HCT116 (cell line): ENCODE measurements around the gene ZNF497. TPM values are rescaled to one million over a fixed set of nuclear protein-coding genes. Genes with fewer than 3 reads are reported as not detected.

Experiments used
- ATAC-seq: fragments of 200-7000 bp; cut with Tn5 transposase; 2 replicates; pipeline ENCODE4 v1.9.1; 2020; ENCODE audit warnings: mild to moderate bottlenecking, moderate library complexity
- BruUV-seq: library from RNA; stranded (reverse); fragments of 400-500 nt; replicated peaks from 2 replicates; lab custom pipeline; 2021; lab: Mats Ljungman, UMichigan
- CTCF ChIA-PET: fragments of 300-600 bp; sonication (Branson Sonifier 250); formaldehyde crosslinking; loops from one replicate; lab custom pipeline; 2021; ENCODE audit warnings: antibody characterized with exemption; lab: Charles Lee
- POLR2A ChIA-PET: fragments of 300-600, 350-600 bp; sonication (Branson Sonifier 250); formaldehyde crosslinking; loops from one replicate; lab custom pipeline; 2021; ENCODE audit warnings: antibody characterized with exemption; lab: Charles Lee
- RAD21 ChIA-PET, 2 experiments: fragments of 300-600 bp; sonication (Branson Sonifier 250); formaldehyde crosslinking; loops; one replicate each; lab custom pipeline; 2023; ENCODE audit warnings: low total read pairs in 2 of 2; ENCODE audit not compliant: uncharacterized antibody in 2 of 2, unreplicated experiment in 2 of 2, low non-redundant PET in 1 of 2; lab: Charles Lee
- DNase-seq: peaks from one replicate; pipeline ENCODE4 v3.0.0-alpha.2; 2010; ENCODE audit warnings: low read depth, low spot score
- H2AFZ ChIP-seq: fragments of 200-600 bp; shearing (Covaris generic), sonication (generic); 2 replicates; pipeline ENCODE4 v1.6.1; 2017; ENCODE audit warnings: low read depth, mixed run types, mixed read lengths, antibody characterized with exemption, low read length; ENCODE audit not compliant: poor library complexity, severe bottlenecking
- H3K27ac ChIP-seq: 2 replicates; pipeline ENCODE4 v1.5.1; 2012; ENCODE audit warnings: low read depth, low read length
- H3K27me3 ChIP-seq: fragments of 200-600 bp; sonication (generic); 2 replicates; pipeline ENCODE4 v1.6.1; 2016; ENCODE audit warnings: mixed run types, low read length, mixed read lengths; ENCODE audit not compliant: insufficient read depth
- H3K36me3 ChIP-seq, 2 experiments: fragments of 200-500 bp in 1 of 2; fragments of 200-600 bp in 1 of 2; sonication (Bioruptor generic) in 1 of 2; sonication (generic) in 1 of 2; 2 replicates each; pipeline versions ENCODE4 v1.5.1 to v1.6.1; 2014 to 2016; ENCODE audit warnings: low read length in 2 of 2, inconsistent platforms in 1 of 2, mixed read lengths in 1 of 2, mixed run types in 1 of 2; ENCODE audit not compliant: insufficient read depth in 2 of 2, control insufficient read depth in 1 of 2
- H3K4me1 ChIP-seq, 2 experiments: fragments of 200-600 bp in 1 of 2; sonication (generic) in 1 of 2; 2 replicates each; pipeline versions ENCODE4 v1.5.1 to v1.6.1; 2012 to 2017; ENCODE audit warnings: low read length in 2 of 2, inconsistent platforms in 1 of 2, mild to moderate bottlenecking in 1 of 2, mixed read lengths in 1 of 2, mixed run types in 1 of 2, moderate library complexity in 1 of 2; ENCODE audit not compliant: insufficient read depth in 2 of 2, control insufficient read depth in 1 of 2
- H3K4me2 ChIP-seq: fragments of 200-600 bp; sonication (generic); 2 replicates; pipeline ENCODE4 v1.6.1; 2017; ENCODE audit warnings: mixed run types, low read length, mixed read lengths
- H3K4me3 ChIP-seq, 2 experiments: fragments of 200-600 bp in 1 of 2; sonication (generic) in 1 of 2; replicated peaks in 1 of 2; 2 replicates each; pipeline ENCODE4 v1.5.1; 2011 to 2016; ENCODE audit warnings: low read length in 2 of 2, control low read depth in 1 of 2, low read depth in 1 of 2, mild to moderate bottlenecking in 1 of 2, mixed read lengths in 1 of 2, mixed run types in 1 of 2
- H3K79me2 ChIP-seq: fragments of 200-600 bp; sonication (generic); 2 replicates; pipeline ENCODE4 v1.6.1; 2017; ENCODE audit warnings: mild to moderate bottlenecking, mixed run types, low read length, moderate library complexity, mixed read lengths; ENCODE audit not compliant: insufficient read depth
- H3K9ac ChIP-seq: fragments of 200-600 bp; sonication (generic); 2 replicates; pipeline ENCODE4 v1.6.1; 2016; ENCODE audit warnings: low read length, mixed read lengths
- H3K9me2 ChIP-seq: fragments of 200-600 bp; sonication (generic), shearing (Covaris generic); 2 replicates; pipeline ENCODE4 v1.6.1; 2017; ENCODE audit warnings: mixed run types, mild to moderate bottlenecking, moderate library complexity; ENCODE audit not compliant: insufficient read depth
- H3K9me3 ChIP-seq, 2 experiments: fragments of 200-500 bp in 1 of 2; fragments of 200-600 bp in 1 of 2; sonication (Bioruptor generic) in 1 of 2; sonication (generic) in 1 of 2; 2 replicates each; pipeline ENCODE4 v1.6.1; 2014 to 2017; ENCODE audit warnings: low read length in 2 of 2, mixed read lengths in 2 of 2, inconsistent platforms in 1 of 2, low read depth in 1 of 2, mild to moderate bottlenecking in 1 of 2, mixed run types in 1 of 2, moderate library complexity in 1 of 2; ENCODE audit not compliant: control insufficient read depth in 1 of 2, insufficient read depth in 1 of 2
- H4K20me1 ChIP-seq: fragments of 200-600 bp; sonication (generic), shearing (Covaris generic); 2 replicates; pipeline ENCODE4 v1.6.1; 2017; ENCODE audit warnings: mixed run types, mild to moderate bottlenecking, moderate library complexity; ENCODE audit not compliant: insufficient read depth
- ATF3 ChIP-seq: IDR thresholded peaks from 2 replicates; pipeline ENCODE4 v1.6.1; 2012
- CEBPB ChIP-seq: IDR thresholded peaks from 2 replicates; pipeline ENCODE4 v1.6.1; 2012; ENCODE audit warnings: low read depth
- EGR1 ChIP-seq: IDR thresholded peaks from 2 replicates; pipeline ENCODE4 v1.6.1; 2012; ENCODE audit warnings: low read depth
- ELF1 ChIP-seq: IDR thresholded peaks from 2 replicates; pipeline ENCODE4 v1.6.1; 2012; ENCODE audit warnings: low read depth, borderline replicate concordance
- EZH2 ChIP-seq: fragments of 200-600 bp; sonication (generic); IDR thresholded peaks from 2 replicates; pipeline ENCODE4 v1.6.1; 2017; ENCODE audit warnings: antibody characterized with exemption, mixed run types
- EZH2phosphoT487 ChIP-seq: fragments of 200-600 bp; IDR thresholded peaks from 2 replicates; pipeline ENCODE4 v1.6.1; 2018; ENCODE audit warnings: antibody characterized with exemption, borderline replicate concordance
- FOSL1 ChIP-seq: IDR thresholded peaks from 2 replicates; pipeline ENCODE4 v1.6.1; 2012; ENCODE audit warnings: low read depth
- JUND ChIP-seq: IDR thresholded peaks from 2 replicates; pipeline ENCODE4 v1.6.1; 2012
- POLR2A ChIP-seq: IDR thresholded peaks from 2 replicates; pipeline ENCODE4 v1.7.0; 2011; ENCODE audit warnings: borderline replicate concordance; ENCODE audit not compliant: insufficient read depth, insufficient read length; ENCODE audit errors: extremely low read depth
- RAD21 ChIP-seq: IDR thresholded peaks from 2 replicates; pipeline ENCODE4 v1.6.1; 2012; ENCODE audit warnings: low read depth, mild to moderate bottlenecking
- REST ChIP-seq: IDR thresholded peaks from 2 replicates; pipeline ENCODE4 v1.6.1; 2012; ENCODE audit warnings: low read depth
- SIN3A ChIP-seq: IDR thresholded peaks from 2 replicates; pipeline ENCODE4 v1.6.1; 2012; ENCODE audit warnings: low read depth
- SP1 ChIP-seq: IDR thresholded peaks from 2 replicates; pipeline ENCODE4 v1.6.1; 2012; ENCODE audit warnings: low read depth
- SRF ChIP-seq: IDR thresholded peaks from 2 replicates; pipeline ENCODE4 v1.6.1; 2012; ENCODE audit warnings: low read depth
- YY1 ChIP-seq: IDR thresholded peaks from 2 replicates; pipeline ENCODE4 v1.6.1; 2011; ENCODE audit warnings: low read length, low read depth, moderate library complexity, mild to moderate bottlenecking; ENCODE audit not compliant: insufficient replicate concordance; ENCODE audit errors: extremely low read depth
- ZFX ChIP-seq: fragments of 450-650 bp; IDR thresholded peaks from 2 replicates; pipeline ENCODE4 v1.6.1; 2017
- ZNF274 ChIP-seq: fragments of 200-500 bp; sonication (Bioruptor generic); IDR thresholded peaks from 2 replicates; pipeline ENCODE4 v1.6.1; 2014; ENCODE audit warnings: mild to moderate bottlenecking, low read depth, low read length, inconsistent platforms
- intact Hi-C: fragments of 100-400 bp; cut with micrococcal nuclease; formaldehyde crosslinking; loops from 2 replicates; pipeline ENCODE4 v1.10.0; 2022
- total RNA-seq: library from RNA; stranded (reverse); gene quantifications from one replicate; pipeline ENCODE4 v1.2.1, GENCODE V29; 2021; ENCODE audit not compliant: unreplicated experiment

The ZNF497 gene
- total RNA-seq, 1 experiment from 2014 or later = 5.1 TPM

DNA sequence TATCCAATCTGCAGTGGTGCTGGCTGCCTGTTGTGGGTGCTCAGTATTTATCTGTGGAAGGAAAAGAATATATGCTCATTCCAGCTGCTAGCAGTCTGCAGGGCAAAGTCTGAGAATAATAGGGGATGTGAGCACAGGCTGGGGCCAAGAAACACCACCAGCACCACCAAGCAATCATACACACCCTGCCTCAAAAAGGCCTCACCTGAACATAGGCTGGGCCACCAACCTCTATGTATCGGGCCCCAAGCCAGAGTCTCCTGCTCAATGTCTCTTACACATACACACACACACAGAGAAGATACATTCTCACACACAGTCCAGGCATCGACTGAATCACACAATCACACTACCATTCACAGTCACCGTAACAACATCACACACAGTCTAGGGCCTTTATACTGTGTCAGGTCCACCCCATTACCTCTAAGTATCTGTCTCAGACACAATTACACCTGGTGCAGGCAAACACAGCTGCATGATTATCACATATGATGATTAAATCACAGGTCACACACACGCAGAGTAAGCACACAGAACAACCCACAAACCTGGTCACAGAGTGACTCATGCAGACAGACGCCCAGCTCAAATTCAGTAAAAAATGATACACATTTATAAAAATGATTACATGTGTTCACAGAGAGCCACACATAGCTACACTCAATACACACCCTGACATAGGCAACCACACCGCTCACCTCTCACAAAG, 37.1 kb downstream of the ZNF497 start (continued):
- TF ChIP-seq EGR1 = no peak
- TF ChIP-seq ATF3 = no peak
- TF ChIP-seq POLR2A = no peak
- TF ChIP-seq REST = no peak
- no peak for TF ChIP-seq JUND
- TF ChIP-seq SRF = no peak
- TF ChIP-seq, all 23 proteins: peak for 0

GRCh38 chr19:58319241-58319640, 43.3 kb downstream of the ZNF497 start:
- no peak for ATAC-seq
- POLR2A ChIA-PET = no interaction called here
- H4K20me1 ChIP-seq = no peaks in the 10 kb centered on the region; the same call in 1 of the 2 replicates

More at GRCh38 chr19:58319241-58319640, 43.3 kb downstream of the ZNF497 start:
- DNase-seq = no peak
- no peak overlapping the region for H3K4me2 ChIP-seq
- no peak overlapping the region for H3K27ac ChIP-seq
- no peaks in the 10 kb centered on the region for H3K27me3 ChIP-seq
- ChIA-PET CTCF (no interaction called here), RAD21 (no interaction called here)
- no peaks in the 10 kb centered on the region for H3K9me3 ChIP-seq
- no peak overlapping the region for H2AFZ ChIP-seq
- H3K4me1 ChIP-seq = no peaks in the 10 kb centered on the region
- H3K36me3 ChIP-seq = peaks cover 3 to 7% of the 10 kb centered on the region in 2 experiments; a peak in 2 of 4 replicates
- no peak overlapping the region for H3K4me3 ChIP-seq
- no peaks in the 10 kb centered on the region for H3K79me2 ChIP-seq
- no peak overlapping the region for H3K9ac ChIP-seq
- TF ChIP-seq ZFX (no peak), RAD21 (no peak), ZNF274 (no peak), SP1 (no peak), ATF3 (no peak), EZH2 (no peak), FOSL1 (no peak), CEBPB (no peak), EZH2phosphoT487 (no peak), YY1 (no peak), ELF1 (no peak), SIN3A (no peak), JUND (no peak), POLR2A (no peak)
- H3K9me2 ChIP-seq = no peaks in the 10 kb centered on the region
- intact Hi-C loops = no loop called here
- BruUV-seq = no TSS peak
